Panc1 (cell line): Measurements from ENCODE around the gene FAM98C.

Experiments used
- CTCF ChIP-seq: fragments of 450-650 bp; IDR thresholded peaks from 2 replicates; pipeline ENCODE4 v1.5.1; 2017; ENCODE audit warnings: mild to moderate bottlenecking
- POLR2AphosphoS5 ChIP-seq: IDR thresholded peaks from 2 replicates; pipeline ENCODE4 v1.6.1; 2012; ENCODE audit warnings: mild to moderate bottlenecking, low read depth, low read length, moderate library complexity
- SIN3A ChIP-seq: IDR thresholded peaks from 2 replicates; pipeline ENCODE4 v1.6.1; 2012; ENCODE audit warnings: low read depth, mild to moderate bottlenecking, low read length, moderate library complexity, borderline replicate concordance; ENCODE audit not compliant: insufficient read depth
- TCF7L2 ChIP-seq: IDR thresholded peaks from 2 replicates; pipeline ENCODE4 v1.6.1; 2011; ENCODE audit warnings: mild to moderate bottlenecking, low read depth, low read length, inconsistent platforms

- TF ChIP-seq TCF7L2 (no peak), CTCF (no peak), SIN3A (no peak), POLR2AphosphoS5 (no peak)
Measured at GRCh38 chr19:38457690-38458405, 55.0 kb downstream of the FAM98C start.
